Measurements from ENCODE around the gene CEACAM3. TPM values are rescaled to one million over a fixed set of nuclear protein-coding genes. Genes with fewer than 3 reads are reported as not detected.
A peak's percentile ranks its signal among the peaks of the same experiment; 100 is the strongest.

The CEACAM3 gene
- total RNA-seq, 1 donor from 2014 or later, result not detected

GRCh38 chr19:41859618-41860418 is 63.4 kb downstream of the CEACAM3 start, which contains the start of gene RPS19:
Gene RPS19 (plus strand): TSS chr19:41860255. CDS start chr19:41860775, 520 bp downstream.
- peak within 1 kb of the TSS; percentile 93 for H3K4me3 ChIP-seq (ENCODE audit: low read depth, low read length)
- FAIRE-seq, result peak; percentile 13

GRCh38 chr19:41860419-41861115 is 64.2 kb downstream of the CEACAM3 start:
- DNase-seq (ENCODE audit: low read depth), result no peak
- no peak for FAIRE-seq
- H3K4me3 ChIP-seq (ENCODE audit: low read depth, low read length), result peak overlapping the region; percentile 93
- no peak for TF ChIP-seq CTCF (IDR thresholded peaks at IDR 0.05; ENCODE audit: insufficient read depth, low read length, severe bottlenecking)
- H3K27me3 ChIP-seq (ENCODE audit: control insufficient read depth, insufficient read depth, low read length), result no peaks in the 10 kb centered on the region
- peaks cover 40% of the 10 kb centered on the region for H3K36me3 ChIP-seq (ENCODE audit: control insufficient read depth, insufficient read depth, low read length)

More at GRCh38 chr19:41859618-41860418, 63.4 kb downstream of the CEACAM3 start, which contains the start of gene RPS19:
- Histone ChIP-seq H3K27me3 (ENCODE audit: control insufficient read depth, insufficient read depth, low read length) (no peaks in the 10 kb centered on the region), H3K36me3 (ENCODE audit: control insufficient read depth, insufficient read depth, low read length) (peaks cover 36% of the 10 kb centered on the region)
- peak; percentile 68 for TF ChIP-seq CTCF (IDR thresholded peaks at IDR 0.05; ENCODE audit: insufficient read depth, low read length, severe bottlenecking)
- DNase-seq (ENCODE audit: low read depth), result peak; percentile 95

Other genes starting within 250 kb of the CEACAM3 start
- not detected in 2 replicates for gene CEACAM21, start 220.4 kb upstream of the CEACAM3 start, total RNA-seq
- not detected in 2 replicates for gene CEACAM4, start 169.5 kb upstream of the CEACAM3 start, total RNA-seq
- gene CEACAM7, start 108.3 kb upstream of the CEACAM3 start, total RNA-seq, result 0.79 and 7.3 TPM in 2 replicates
- 11.6 and 40.6 TPM in 2 replicates for gene CEACAM5, start 88.0 kb upstream of the CEACAM3 start, total RNA-seq
- 13.7 and 41.6 TPM in 2 replicates for gene CEACAM6, start 41.1 kb upstream of the CEACAM3 start, total RNA-seq
- gene LYPD4, start 48.1 kb downstream of the CEACAM3 start, total RNA-seq, result not detected in 2 replicates
- gene DMRTC2, start 48.5 kb downstream of the CEACAM3 start, total RNA-seq, result not detected in 2 replicates
- 2,069 and 2,277 TPM in 2 replicates for gene RPS19, start 63.7 kb downstream of the CEACAM3 start, total RNA-seq
- gene CD79A, start 80.7 kb downstream of the CEACAM3 start, total RNA-seq, result not detected in 2 replicates
- gene ARHGEF1, start 86.6 kb downstream of the CEACAM3 start, total RNA-seq, result 19.2 and 25.0 TPM in 2 replicates
- under 0.01 TPM in 2 replicates for gene ERFL, start 131.9 kb downstream of the CEACAM3 start, total RNA-seq
- 96.6 and 98.4 TPM in 2 replicates for gene RABAC1, start 162.7 kb downstream of the CEACAM3 start, total RNA-seq
- 0.13 TPM in 1 of 2 replicates, not detected in the other for gene ATP1A3, start 197.6 kb downstream of the CEACAM3 start, total RNA-seq